Renal pelvis (tissue), 12 donors: ENCODE measurements around the gene ACTR2. TPM values are rescaled to one million over a fixed set of nuclear protein-coding genes. Genes with fewer than 3 reads are reported as not detected.
"Not testable (repeated sequence)": the region's sequence is repeated elsewhere in the genome, so short reads cannot be mapped to it uniquely, and the experiment has no call there.

Experiments used
- DNase-seq: peaks from one replicate; pipeline ENCODE4 v3.0.0-alpha.2; 2013
- long read RNA-seq, 16 experiments: transcript quantifications; one replicate each; lab custom pipeline, GENCODE V29; 2026
- polyA plus RNA-seq, 3 donors: library from polyadenylated mRNA; unstranded; fragments of 120-200 nt; gene quantifications; one replicate each; pipeline ENCODE4 v1.2.1, GENCODE V29; 2013; ENCODE audit not compliant: insufficient read length in 3 of 3

The ACTR2 gene
- 100 to 1,000 TPM; 156 to 182 (median 176) TPM for polyA plus RNA-seq
- long read RNA-seq, donor 1, transcript ACTR2-201 (9 exons, 3,861 nt): major isoform, 32 of 45 reads
- long read RNA-seq, donor 1, partial matches to known transcripts: 13 of 45 reads
- long read RNA-seq, donor 1, other reads (novel, unspliced or antisense): 0 of 45 reads
- long read RNA-seq, donor 2, transcript ACTR2-201 (9 exons, 3,861 nt): major isoform, 37 of 63 reads
- long read RNA-seq, donor 2, partial matches to known transcripts: 26 of 63 reads
- long read RNA-seq, donor 2, other reads (novel, unspliced or antisense): 0 of 63 reads
- long read RNA-seq, donor 3, transcript ACTR2-201 (9 exons, 3,861 nt): major isoform, 41 of 79 reads
- long read RNA-seq, donor 3, partial matches to known transcripts: 38 of 79 reads
- long read RNA-seq, donor 3, other reads (novel, unspliced or antisense): 0 of 79 reads
- long read RNA-seq, donor 4, transcript ACTR2-201 (9 exons, 3,861 nt): major isoform, 33 of 49 reads
- long read RNA-seq, donor 4, partial matches to known transcripts: 16 of 49 reads
- long read RNA-seq, donor 4, other reads (novel, unspliced or antisense): 0 of 49 reads
- long read RNA-seq, donor 5, transcript ACTR2-201 (9 exons, 3,861 nt): major isoform, 22 of 22 reads
- long read RNA-seq, donor 5, partial matches to known transcripts: 0 of 22 reads
- long read RNA-seq, donor 5, other reads (novel, unspliced or antisense): 0 of 22 reads
- long read RNA-seq, donor 6, transcript ACTR2-201 (9 exons, 3,861 nt): major isoform, 63 of 97 reads
- long read RNA-seq, donor 6, partial matches to known transcripts: 34 of 97 reads
- long read RNA-seq, donor 6, other reads (novel, unspliced or antisense): 0 of 97 reads
- long read RNA-seq, donor 7, transcript ACTR2-201 (9 exons, 3,861 nt): major isoform, 53 of 53 reads
- long read RNA-seq, donor 7, partial matches to known transcripts: 0 of 53 reads
- long read RNA-seq, donor 7, other reads (novel, unspliced or antisense): 0 of 53 reads
- long read RNA-seq, donor 8, transcript ACTR2-201 (9 exons, 3,861 nt): major isoform, 22 of 36 reads
- long read RNA-seq, donor 8, partial matches to known transcripts: 14 of 36 reads
- long read RNA-seq, donor 8, other reads (novel, unspliced or antisense): 0 of 36 reads
- long read RNA-seq, donor 9, transcript ACTR2-201 (9 exons, 3,861 nt): major isoform, 52 of 105 reads
- long read RNA-seq, donor 9, partial matches to known transcripts: 53 of 105 reads
- long read RNA-seq, donor 9, other reads (novel, unspliced or antisense): 0 of 105 reads
- long read RNA-seq, donor 10, transcript ACTR2-201 (9 exons, 3,861 nt): major isoform, 36 of 74 reads
- long read RNA-seq, donor 10, partial matches to known transcripts: 38 of 74 reads
- long read RNA-seq, donor 10, other reads (novel, unspliced or antisense): 0 of 74 reads
- long read RNA-seq, donor 11, transcript ACTR2-201 (9 exons, 3,861 nt): major isoform, 30 of 30 reads
- long read RNA-seq, donor 11, partial matches to known transcripts: 0 of 30 reads
- long read RNA-seq, donor 11, other reads (novel, unspliced or antisense): 0 of 30 reads
- long read RNA-seq, donor 12, transcript ACTR2-201 (9 exons, 3,861 nt): major isoform, 72 of 128 reads
- long read RNA-seq, donor 12, partial matches to known transcripts: 56 of 128 reads
- long read RNA-seq, donor 12, other reads (novel, unspliced or antisense): 0 of 128 reads
- long read RNA-seq, donor 13, transcript ACTR2-201 (9 exons, 3,861 nt): major isoform, 27 of 32 reads
- long read RNA-seq, donor 13, partial matches to known transcripts: 5 of 32 reads
- long read RNA-seq, donor 13, other reads (novel, unspliced or antisense): 0 of 32 reads
- long read RNA-seq, donor 14: 0 reads
- long read RNA-seq, donor 15, transcript ACTR2-201 (9 exons, 3,861 nt): major isoform, 46 of 152 reads
- long read RNA-seq, donor 15, partial matches to known transcripts: 106 of 152 reads
- long read RNA-seq, donor 15, other reads (novel, unspliced or antisense): 0 of 152 reads
- long read RNA-seq, donor 16, transcript ACTR2-201 (9 exons, 3,861 nt): major isoform, 36 of 61 reads
- long read RNA-seq, donor 16, partial matches to known transcripts: 25 of 61 reads
- long read RNA-seq, donor 16, other reads (novel, unspliced or antisense): 0 of 61 reads

- DNase-seq: peak; percentile 96
Measured at GRCh38 chr2:65227456-65228262, at the start of gene ACTR2. Gene ACTR2 (plus strand): TSS chr2:65227831. CDS start chr2:65227910, 79 bp downstream.

GRCh38 chr2:65182570-65182969 lies 45.1 kb upstream of the ACTR2 start:
- DNase-seq: no peak

DNA sequence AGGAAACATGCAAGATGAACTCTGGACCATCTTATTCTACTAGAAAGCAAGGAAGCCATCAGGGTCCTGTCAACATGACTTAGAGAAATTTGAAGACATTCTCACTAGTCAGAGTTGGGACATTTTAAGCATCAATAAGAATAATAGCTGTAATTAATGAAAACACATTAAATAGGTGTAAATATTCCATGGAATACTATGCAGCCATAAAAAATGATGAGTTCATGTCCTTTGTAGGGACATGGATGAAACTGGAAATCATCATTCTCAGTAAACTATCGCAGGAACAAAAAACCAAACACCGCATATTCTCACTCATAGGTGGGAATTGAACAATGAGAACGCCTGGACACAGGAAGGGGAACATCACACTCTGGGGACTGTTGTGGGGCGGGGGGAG lies 44.2 kb upstream of the ACTR2 start:
- not testable (repeated sequence) for DNase-seq

GRCh38 chr2:65185012-65185411 lies 42.6 kb upstream of the ACTR2 start:
- DNase-seq: no peak

- no peak for DNase-seq
Measured at GRCh38 chr2:65186093-65186868, 41.4 kb upstream of the ACTR2 start.

DNA sequence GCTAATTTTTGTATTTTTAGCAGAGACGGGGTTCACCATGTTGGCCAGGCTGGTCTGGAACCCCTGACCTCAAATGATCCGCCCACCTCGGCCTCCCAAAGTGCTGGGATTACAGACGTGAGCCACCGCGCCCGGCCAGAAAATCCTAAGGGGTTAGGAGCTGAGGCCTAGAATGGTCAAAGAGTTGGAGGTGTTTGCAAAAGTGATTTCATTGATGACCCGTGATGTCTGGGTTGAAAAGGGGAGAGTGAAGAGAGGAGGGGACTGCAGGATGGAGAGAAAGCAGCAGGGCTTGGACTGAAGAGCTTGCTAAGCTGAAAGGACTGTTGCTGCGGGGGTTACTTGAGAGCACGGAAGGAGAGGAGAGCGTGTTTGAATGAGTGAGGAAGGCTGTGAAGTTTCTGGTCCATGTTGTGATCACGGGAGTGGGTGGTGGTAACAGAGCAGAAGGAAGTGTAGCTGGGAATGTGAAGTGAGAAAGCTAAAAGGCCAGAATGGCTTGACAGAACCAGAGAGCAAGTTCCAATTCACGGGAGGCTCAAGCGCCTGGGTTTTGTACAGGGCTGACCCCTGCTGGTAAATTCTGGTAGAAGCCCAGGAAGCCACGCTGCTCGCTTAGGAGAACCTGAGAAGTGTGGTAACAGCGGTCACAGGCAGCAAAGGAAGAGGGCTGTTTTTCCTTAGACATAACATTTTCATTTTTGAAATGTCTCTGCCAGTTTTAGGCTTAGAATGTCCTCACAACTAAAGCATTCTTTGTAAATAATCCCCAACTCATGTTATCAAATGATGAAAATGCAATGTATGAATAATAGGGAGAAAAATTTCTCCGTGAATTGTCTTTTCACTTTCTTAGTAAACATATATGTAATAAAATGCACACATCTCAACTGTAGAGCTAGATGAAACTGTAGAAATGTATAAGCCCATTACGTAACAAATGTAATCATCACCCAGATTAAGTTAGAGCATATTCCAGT lies 40.5 kb upstream of the ACTR2 start:
- peak; percentile 81 for DNase-seq

- no peak for DNase-seq
Measured at GRCh38 chr2:65193446-65193845, 34.2 kb upstream of the ACTR2 start.

GRCh38 chr2:65198737-65199136 lies 28.9 kb upstream of the ACTR2 start:
- DNase-seq: no peak

- DNase-seq: no peak
Measured at GRCh38 chr2:65199166-65199565, 28.5 kb upstream of the ACTR2 start.

- DNase-seq: no peak
Measured at GRCh38 chr2:65199891-65200290, 27.7 kb upstream of the ACTR2 start.

- DNase-seq: no peak
Measured at GRCh38 chr2:65204461-65205210, 23.0 kb upstream of the ACTR2 start.

- DNase-seq: no peak
Measured at GRCh38 chr2:65212115-65212514, 15.5 kb upstream of the ACTR2 start.

DNA sequence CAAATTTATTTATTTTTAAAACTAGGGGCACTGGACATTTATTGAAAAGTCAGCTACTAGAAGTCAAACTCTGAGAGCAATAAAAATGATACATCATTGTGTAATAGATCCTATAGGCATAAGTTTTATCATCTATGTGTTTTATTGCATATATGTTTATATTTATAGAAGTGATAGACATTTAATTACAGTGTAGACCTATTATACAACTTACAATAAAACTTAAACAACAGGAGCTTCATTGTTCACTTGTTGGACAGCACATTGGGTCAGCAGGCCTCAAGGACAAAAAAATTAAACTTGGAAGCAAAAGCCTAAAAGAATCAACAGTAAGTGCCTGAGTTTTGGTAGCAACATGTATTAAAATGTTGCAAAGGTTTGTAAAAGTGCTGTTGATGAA lies 15.0 kb upstream of the ACTR2 start:
- DNase-seq: no peak

GRCh38 chr2:65213035-65213434 lies 14.6 kb upstream of the ACTR2 start:
- DNase-seq: no peak

DNA sequence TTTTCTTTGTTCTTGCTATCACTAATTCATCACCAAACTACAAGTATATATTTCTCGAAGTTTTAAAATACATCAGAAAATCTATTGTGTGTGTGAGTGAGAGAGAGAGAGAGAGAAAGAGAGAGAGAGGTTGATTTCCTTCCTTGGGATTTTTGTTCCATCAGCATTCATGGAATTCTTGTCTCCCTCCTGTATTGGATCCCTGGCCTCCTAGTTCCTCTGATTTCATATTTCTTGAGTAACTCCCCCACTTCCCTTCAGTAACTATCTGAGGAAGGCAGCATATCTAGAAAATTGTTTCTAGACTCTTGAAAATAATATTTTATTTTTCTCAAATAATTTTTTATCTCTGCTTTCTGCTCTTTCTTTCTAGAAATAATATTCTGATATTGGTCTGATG lies 13.3 kb upstream of the ACTR2 start:
- no peak for DNase-seq

DNA sequence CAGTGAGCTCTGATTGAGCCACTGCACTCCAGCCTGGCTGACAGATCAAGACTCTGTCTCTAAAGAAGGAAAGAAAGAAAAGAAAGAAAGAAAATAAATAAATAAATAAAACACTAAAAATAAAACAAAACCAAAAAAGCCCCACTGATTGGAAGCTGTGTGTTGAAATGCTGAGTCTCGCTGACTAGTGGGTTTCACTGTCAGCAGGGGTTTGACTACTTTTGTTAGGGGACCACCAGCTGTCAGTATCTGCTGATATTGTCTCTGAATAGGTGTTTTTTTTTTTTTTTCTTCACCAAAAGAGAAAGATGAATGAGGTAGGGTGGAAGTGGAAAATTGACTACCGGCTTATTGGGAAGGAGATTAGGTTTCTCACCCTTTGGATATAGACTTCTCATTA lies 12.8 kb upstream of the ACTR2 start:
- no peak for DNase-seq
